Naive B cell (primary cell): ENCODE data around the gene ARHGDIB. TPM values are rescaled to one million over a fixed set of nuclear protein-coding genes. Genes with fewer than 3 reads are reported as not detected.

Source experiments
- polyA plus RNA-seq, 6 donors: library from polyadenylated mRNA; unstranded; fragments of 300-500 nt; fragmentation: Illumina TruSeq; gene quantifications; one replicate each; pipeline ENCODE4 v1.2.3, GENCODE V29; 2021; ENCODE audit warnings: low read depth in 6 of 6

ARHGDIB gene
- polyA plus RNA-seq, 6 donors from 2014 or later: 2,706 to 4,844 (median 2,864) TPM

Other genes starting within 250 kb of the ARHGDIB start
- 10 to 100 TPM; 37.0 to 69.1 (median 59.0) TPM for gene WBP11, start 158.1 kb downstream of the ARHGDIB start, polyA plus RNA-seq
- gene C12orf60, start 157.9 kb downstream of the ARHGDIB start, polyA plus RNA-seq: 1 to 10 TPM in 5 of 6 donors, not detected in 1; 1.1 to 1.9 (median 1.6) TPM
- under 1 TPM in 3 of 6 donors, not detected in 3; 0.23 to 0.65 (median 0.35) TPM for gene SMCO3, start 147.4 kb downstream of the ARHGDIB start, polyA plus RNA-seq
- gene ART4, start 118.1 kb downstream of the ARHGDIB start, polyA plus RNA-seq: not detected
- 1 to 10 TPM in 1 of 6 donors, under 1 TPM in 2, not detected in 3; 0.29 to 1.4 (median 0.57) TPM for gene MGP, start 75.7 kb downstream of the ARHGDIB start, polyA plus RNA-seq
- gene ERP27, start 23.1 kb downstream of the ARHGDIB start, polyA plus RNA-seq: 1 to 10 TPM; 2.4 to 4.8 (median 2.7) TPM
- not detected for gene PDE6H, start 11.4 kb upstream of the ARHGDIB start, polyA plus RNA-seq